Activated CD4-positive, CD25-positive, alpha-beta regulatory T cell treated with anti-CD3 and anti-CD28 coated beads, Interleukin-2, amount 50 U/mL, for 24 hours (primary cell): ENCODE data around the gene CNN2.
A peak's percentile ranks its signal among the peaks of the same experiment; 100 is the strongest.

ENCODE experiments used
- ATAC-seq, 2 donors: fragments of 150-1000 bp; cut with Tn5 transposase; one replicate each; pipeline ENCODE4 v1.10.0; 2021; ENCODE audit warnings: mild to moderate bottlenecking in 1 of 2, moderate library complexity in 1 of 2

CNN2 gene

GRCh38 chr19:1028062-1028926, 1.9 kb downstream of the CNN2 start:
- ATAC-seq: peak; percentile 62 to 68

- ATAC-seq: no peak
Observed at GRCh38 chr19:1032264-1032867, 6.0 kb downstream of the CNN2 start.

GRCh38 chr19:1035998-1036621, 9.7 kb downstream of the CNN2 start:
- no peak for ATAC-seq

GRCh38 chr19:1037621-1038064, 11.2 kb downstream of the CNN2 start:
- ATAC-seq: no peak

GRCh38 chr19:1038978-1039645, 12.7 kb downstream of the CNN2 start:
- no peak for ATAC-seq

- peak; percentile 97 to 98 for ATAC-seq
Observed at GRCh38 chr19:1039646-1040475, 13.5 kb downstream of the CNN2 start, which contains the start of gene ABCA7. Gene ABCA7 (plus strand): TSS chr19:1040107. CDS start chr19:1041362, 1,255 bp downstream.

- peak; percentile 70 to 71 for ATAC-seq
Observed at GRCh38 chr19:1040476-1041271, 14.3 kb downstream of the CNN2 start.

GRCh38 chr19:1041272-1041834, 14.9 kb downstream of the CNN2 start:
- ATAC-seq: no peak

GRCh38 chr19:1041835-1042685, 15.7 kb downstream of the CNN2 start:
- no peak for ATAC-seq

- no peak for ATAC-seq
Observed at GRCh38 chr19:1042689-1043511, 16.5 kb downstream of the CNN2 start.

- ATAC-seq: peak; percentile 54 to 58
Observed at GRCh38 chr19:1045247-1045603, 18.8 kb downstream of the CNN2 start.

GRCh38 chr19:1046117-1046626, 19.8 kb downstream of the CNN2 start:
- no peak for ATAC-seq

- ATAC-seq: no peak
Observed at GRCh38 chr19:1046836-1047695, 20.7 kb downstream of the CNN2 start.

- no peak for ATAC-seq
Observed at GRCh38 chr19:1047696-1048147, 21.3 kb downstream of the CNN2 start.

GRCh38 chr19:1049106-1049505, 22.7 kb downstream of the CNN2 start:
- ATAC-seq: no peak

GRCh38 chr19:1049800-1050199, 23.4 kb downstream of the CNN2 start:
- no peak for ATAC-seq

- ATAC-seq: no peak
Observed at GRCh38 chr19:1050989-1051788, 24.8 kb downstream of the CNN2 start.
